ENCODE data around the gene EIF3L.

The EIF3L gene

DNA sequence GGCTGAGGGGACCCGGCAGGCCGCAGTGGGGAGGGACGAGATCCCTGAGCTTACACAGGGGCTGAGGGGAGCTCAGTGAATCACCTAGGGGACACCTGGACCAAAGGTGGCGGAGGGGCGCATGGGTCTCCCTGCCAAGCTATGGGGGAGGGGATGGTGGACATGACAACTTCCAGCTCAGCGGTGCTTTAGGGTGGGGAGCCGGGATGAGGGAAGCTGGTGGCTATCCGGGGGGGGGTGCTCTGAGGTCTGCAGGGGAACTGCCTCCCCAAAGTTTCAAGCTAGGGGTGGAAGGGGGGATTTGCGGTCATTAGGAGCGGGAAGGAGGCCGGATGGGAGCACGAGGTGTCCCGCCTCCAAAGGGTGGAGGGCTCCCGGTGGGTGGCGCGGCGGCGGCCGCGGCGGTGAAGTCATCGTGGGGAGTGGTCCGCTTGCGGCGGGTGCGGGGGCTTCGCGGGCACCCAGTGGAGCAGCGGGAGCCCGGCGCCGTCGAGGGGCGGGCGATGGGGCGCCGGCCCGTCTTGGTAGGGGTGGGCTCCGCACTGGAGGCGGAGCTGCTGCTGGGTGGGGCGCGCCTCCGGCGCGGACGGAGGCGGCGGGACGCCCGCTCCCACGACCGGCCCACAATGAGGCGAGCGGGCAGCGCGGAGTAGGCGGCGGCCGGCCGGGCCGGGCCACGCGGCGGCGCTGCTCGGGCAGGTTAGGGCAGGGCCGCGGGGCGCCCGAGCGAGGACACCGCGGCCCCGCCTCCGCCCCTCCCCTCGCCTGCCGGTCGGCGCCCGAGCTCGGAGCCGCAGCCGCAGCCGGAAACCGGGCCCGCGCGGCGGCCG, 56.5 kb downstream of the EIF3L start, which contains the start of gene MICALL1:
TSS of gene MICALL1 (plus strand) at position 764 of the 830 bp plus-strand sequence. CDS start 126 bp downstream, outside the sequence.
- peak; percentile 61 for DNase-seq (ENCODE audit: low spot score)

DNA sequence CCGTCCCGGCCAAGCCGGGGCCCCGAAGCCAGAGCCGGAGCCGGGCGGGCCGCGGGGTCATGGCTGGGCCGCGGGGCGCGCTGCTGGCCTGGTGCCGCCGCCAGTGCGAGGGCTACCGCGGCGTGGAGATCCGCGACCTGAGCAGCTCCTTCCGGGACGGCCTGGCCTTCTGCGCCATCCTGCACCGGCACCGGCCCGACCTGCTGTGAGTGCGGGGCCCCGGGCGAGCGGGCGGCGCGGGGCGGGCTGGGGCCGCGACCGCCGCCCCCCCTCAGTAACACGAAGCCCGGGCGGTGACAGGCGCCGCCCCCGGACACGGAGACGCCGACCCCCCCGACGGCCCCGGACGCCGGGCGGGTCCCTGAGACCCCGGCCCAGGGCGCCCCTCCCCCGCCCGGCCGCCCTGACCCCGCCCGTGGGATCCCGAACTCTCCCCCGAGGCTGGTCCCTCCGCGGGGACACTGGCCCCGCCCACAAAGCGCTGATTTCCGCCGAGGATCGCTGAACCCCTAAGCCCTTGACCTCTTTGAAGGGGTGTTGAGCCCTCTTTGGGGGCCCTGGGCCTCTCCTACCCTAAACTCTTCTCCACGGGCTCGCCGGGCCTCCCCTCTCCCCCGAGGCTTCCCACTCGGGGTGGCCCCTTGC, 57.3 kb downstream of the EIF3L start:
- DNase-seq (ENCODE audit: low spot score) = no peak

- no peak for DNase-seq (ENCODE audit: low spot score)
Observed at GRCh38 chr22:37907036-37907954, 58.1 kb downstream of the EIF3L start.

DNA sequence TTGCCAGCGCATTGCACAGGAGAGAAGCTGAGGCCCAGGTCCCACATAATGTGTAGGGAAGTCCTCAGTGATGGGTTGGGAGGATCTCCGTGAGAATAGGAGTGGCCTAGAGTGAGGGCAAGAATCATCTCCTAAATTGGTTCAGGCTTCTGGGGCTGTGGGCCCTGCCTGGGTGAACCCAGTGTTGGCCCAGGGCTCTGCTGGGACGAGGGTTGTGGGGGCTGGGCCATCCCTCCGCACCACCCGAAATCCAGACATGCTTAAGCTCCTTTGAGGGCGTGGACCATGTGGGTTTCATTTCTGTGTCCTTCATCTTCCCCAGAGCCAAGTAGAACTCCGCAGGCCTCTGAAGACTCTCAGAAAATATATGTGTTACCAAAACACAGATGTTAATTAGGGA, 60.5 kb downstream of the EIF3L start:
- DNase-seq (ENCODE audit: low spot score) = no peak

DNA sequence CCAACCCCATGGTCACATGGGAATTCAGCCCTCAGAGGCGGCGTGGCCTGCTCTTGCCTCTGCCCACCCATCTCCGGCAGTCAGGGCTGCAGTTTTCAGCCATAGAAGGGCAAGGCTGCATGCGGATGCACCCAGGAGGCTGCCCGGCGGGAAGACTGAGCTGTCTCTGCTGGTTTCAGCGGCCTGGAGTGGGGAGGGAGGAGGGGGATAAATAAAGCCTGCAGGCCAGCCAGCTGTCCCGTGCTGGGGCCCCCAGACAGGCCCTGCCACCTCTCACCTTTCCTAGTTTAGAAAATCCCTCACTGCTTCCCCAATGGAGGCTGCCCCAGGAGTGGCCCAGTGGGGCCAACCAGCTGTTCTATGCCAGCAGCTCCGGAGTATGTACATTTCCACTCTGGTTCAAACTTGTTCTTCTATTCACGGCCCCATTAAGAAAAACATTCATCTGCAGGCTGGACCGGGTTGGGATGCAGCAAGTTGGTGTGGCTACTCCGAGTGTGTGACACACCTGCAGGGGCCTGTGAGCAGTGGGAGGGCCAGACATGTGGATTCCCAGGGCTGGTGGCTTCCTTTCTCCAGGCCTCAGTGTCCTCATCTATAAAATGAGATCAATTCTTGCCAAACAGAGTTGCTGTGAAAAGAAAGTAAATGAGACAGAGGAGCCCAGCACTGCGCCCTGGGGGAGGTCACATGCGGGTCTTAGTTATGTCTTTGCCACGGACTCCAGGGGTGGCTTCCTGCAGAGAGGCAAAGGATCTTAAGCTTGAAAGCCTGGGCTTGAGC, 61.9 kb downstream of the EIF3L start:
- no peak for DNase-seq (ENCODE audit: low spot score)

DNA sequence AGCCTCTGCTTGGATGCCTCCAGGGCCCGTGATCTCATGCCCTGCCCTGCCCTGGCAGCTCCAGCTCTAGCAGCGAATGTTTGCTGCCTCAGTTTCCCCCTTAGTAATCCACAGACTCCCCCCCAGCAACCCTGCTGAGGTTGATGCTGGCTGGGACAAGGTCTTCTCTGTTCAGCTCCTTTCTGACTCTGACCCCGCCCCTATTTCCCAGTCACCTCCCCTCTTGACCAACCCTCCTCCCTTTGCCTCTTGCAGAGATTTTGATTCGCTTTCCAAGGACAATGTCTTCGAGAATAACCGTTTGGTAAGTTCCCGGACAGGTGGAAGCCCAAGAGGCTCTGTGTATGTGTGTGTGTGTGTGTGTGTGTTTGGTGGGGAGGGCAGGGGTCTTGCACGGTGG, 62.5 kb downstream of the EIF3L start:
- DNase-seq (ENCODE audit: low spot score) = no peak

DNA sequence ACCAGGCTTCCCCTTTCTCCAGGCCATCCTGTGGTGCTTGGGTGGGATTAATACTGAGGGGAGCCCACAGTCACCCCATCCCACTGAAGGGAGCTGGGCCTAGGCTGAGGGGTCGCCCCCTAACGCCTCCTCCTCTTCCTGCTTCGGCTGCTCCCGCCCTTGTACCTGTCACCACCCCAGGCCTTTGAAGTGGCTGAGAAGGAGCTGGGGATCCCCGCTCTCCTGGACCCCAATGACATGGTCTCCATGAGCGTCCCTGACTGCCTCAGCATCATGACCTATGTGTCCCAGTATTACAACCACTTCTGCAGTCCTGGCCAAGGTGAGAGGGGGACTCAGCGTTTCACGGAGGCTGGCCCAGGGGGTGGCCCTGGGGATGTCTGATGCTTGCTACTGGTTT, 63.0 kb downstream of the EIF3L start:
- DNase-seq (ENCODE audit: low spot score) = no peak

GRCh38 chr22:37913233-37913721, 64.1 kb downstream of the EIF3L start:
- DNase-seq (ENCODE audit: low spot score) = no peak

DNA sequence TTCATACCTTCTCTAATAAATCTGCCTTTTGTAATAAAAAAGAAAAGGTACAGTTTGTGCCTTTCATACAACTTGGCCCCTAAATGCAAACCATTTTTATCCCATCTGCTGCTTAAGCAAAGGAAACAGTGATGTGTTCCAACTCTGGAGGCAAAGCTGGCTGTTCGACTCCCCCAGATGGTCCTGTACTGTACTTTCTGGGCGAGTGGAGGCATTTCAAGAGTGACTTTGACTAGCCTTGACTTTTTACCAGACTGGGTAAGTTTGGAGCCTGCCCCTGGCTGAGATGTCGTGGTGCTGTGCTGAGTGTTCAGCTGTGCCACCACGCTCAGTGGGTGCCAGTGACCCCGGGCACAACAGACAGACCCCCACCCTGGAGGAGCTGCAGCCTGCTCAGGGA, 67.1 kb downstream of the EIF3L start:
- no peak for DNase-seq (ENCODE audit: low spot score)

DNA sequence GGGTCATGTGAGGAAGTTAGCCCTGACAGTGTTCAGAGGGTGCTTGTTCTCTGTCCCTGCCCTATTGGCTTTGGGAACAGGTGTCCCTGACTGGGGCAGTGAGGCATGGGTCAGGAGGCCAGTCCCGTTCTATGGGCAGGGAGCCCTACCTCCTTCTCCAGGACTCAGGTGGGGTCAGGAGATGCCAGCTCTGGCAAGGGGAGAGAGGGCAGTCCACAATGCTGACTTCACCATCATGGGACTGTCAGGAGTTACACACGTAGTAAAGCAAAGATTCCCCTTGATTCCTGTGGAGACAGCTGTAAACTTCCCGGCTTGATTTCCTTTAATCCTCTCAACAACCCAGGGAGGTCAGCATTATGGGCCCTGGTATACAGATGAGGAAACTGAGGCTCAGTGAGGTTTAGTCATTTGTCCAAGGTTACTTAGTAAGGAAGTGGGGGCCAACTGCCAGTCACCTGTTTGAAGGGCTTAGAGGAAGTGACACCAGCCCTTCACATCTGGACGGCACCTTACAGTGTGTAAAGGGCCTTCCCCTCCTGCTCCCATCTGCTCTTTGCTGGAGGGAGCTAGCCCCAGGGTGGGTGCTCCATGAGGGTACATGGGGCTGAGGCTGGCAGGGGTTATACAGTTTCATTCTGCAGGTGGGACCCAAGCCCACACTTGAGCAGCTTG, 68.8 kb downstream of the EIF3L start:
- no peak for DNase-seq (ENCODE audit: low spot score)

- DNase-seq (ENCODE audit: low spot score) = no peak
Observed at GRCh38 chr22:37918580-37919270, 69.5 kb downstream of the EIF3L start.

DNA sequence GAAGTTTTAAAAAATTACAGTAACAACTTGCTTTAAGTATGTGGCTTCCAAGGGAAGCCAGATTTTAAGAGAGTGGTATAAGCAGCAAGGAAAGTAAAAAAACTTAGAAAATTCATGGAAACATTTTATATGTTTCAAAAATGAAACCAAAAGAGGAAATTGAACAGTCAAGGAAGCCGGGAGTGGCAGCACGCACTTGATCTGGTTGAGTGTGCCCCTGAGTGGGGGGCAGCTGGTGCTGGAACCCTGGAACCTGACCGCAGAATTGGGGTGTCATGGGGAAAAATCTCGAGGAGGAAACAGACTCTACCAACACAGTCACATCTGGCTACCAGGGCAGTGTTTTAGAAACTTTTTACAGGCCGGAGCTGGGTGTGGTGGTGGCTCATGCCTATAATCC, 70.9 kb downstream of the EIF3L start:
- no peak for DNase-seq (ENCODE audit: low spot score)

DNA sequence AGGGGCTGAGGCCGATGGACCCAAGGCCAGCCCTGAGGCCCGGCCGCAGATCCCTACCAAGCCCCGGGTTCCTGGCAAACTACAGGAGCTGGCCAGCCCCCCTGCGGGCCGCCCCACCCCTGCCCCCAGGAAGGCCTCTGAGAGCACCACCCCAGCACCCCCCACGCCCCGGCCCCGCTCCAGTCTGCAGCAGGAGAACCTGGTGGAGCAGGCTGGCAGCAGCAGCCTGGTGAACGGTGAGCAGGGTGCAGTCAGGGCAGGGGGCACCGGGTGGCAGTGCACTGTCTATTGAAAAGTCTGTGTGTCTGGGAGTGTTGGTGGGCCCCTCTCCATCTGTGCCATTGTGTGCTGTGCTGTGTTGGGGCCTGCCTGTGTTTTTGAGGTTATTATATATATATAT, 73.0 kb downstream of the EIF3L start:
- DNase-seq (ENCODE audit: low spot score) = no peak

DNA sequence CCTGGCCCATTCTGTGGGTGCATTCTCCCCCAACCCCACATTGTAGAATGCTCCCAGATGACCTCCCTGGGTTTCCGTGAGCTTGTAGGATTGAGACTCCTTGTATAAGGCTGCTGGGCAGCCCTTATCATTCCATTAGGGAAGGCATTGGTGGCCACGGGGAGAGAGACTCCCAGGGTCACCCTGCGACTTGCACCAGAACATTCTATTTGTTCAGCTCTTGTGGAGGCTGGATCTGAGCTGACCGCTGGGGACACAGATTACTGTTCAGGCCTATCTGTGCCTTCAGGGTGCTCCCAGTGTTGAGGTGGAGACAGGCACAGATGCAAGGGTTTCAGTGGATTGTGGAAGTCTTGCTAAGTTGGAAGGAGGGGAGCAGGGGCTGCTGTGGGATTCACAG, 74.7 kb downstream of the EIF3L start:
- no peak for DNase-seq (ENCODE audit: low spot score)

GRCh38 chr22:37924386-37925065, 75.3 kb downstream of the EIF3L start:
- no peak for DNase-seq (ENCODE audit: low spot score)

GRCh38 chr22:37925330-37925729, 76.1 kb downstream of the EIF3L start:
- DNase-seq (ENCODE audit: low spot score) = no peak

GRCh38 chr22:37925767-37926166, 76.5 kb downstream of the EIF3L start:
- DNase-seq (ENCODE audit: low spot score) = no peak

DNA sequence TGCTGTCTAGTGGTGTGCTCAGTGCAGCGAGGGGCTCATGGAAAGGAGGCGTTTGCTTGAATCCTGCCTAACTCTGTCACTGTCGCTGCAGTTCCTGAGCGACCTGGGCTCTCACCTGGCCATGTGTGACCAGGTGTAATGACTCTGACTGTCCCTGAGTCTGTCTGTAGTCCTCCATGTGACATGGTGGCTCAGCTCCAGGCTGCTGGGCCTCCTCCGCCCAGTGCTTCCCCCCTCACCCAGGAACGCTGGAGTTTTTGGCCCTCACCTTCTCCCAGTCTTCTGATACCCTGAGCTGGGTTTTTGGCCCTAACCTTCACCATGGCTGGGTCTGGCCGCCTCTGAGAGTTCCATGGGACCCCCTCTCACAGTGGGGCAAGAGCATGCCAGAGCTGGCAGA, 77.1 kb downstream of the EIF3L start:
- DNase-seq (ENCODE audit: low spot score) = no peak

GRCh38 chr22:37926771-37927636, 77.8 kb downstream of the EIF3L start:
- DNase-seq (ENCODE audit: low spot score) = no peak
